ENCODE measurements around the gene CLDN2.

CLDN2 gene

GRCh38 chrX:106927023-106927422 is 6.8 kb downstream of the CLDN2 start:
- no peak for DNase-seq (ENCODE audit: low read depth)

- DNase-seq (ENCODE audit: low read depth): no peak
Observed at GRCh38 chrX:106927700-106928099, 7.5 kb downstream of the CLDN2 start.

- no peak for DNase-seq (ENCODE audit: low read depth)
Observed at GRCh38 chrX:106928227-106928626, 8.0 kb downstream of the CLDN2 start.

GRCh38 chrX:106931831-106932491 is 11.8 kb downstream of the CLDN2 start:
- DNase-seq (ENCODE audit: low read depth): no peak

- DNase-seq (ENCODE audit: low read depth): no peak
Observed at GRCh38 chrX:106932492-106932923, 12.3 kb downstream of the CLDN2 start.

- no peak for DNase-seq (ENCODE audit: low read depth)
Observed at GRCh38 chrX:106932960-106933537, 12.8 kb downstream of the CLDN2 start.

- DNase-seq (ENCODE audit: low read depth): no peak
Observed at GRCh38 chrX:106933538-106933961, 13.3 kb downstream of the CLDN2 start.

GRCh38 chrX:106935175-106935574 is 15.0 kb downstream of the CLDN2 start:
- no peak for DNase-seq (ENCODE audit: low read depth)

- DNase-seq (ENCODE audit: low read depth): no peak
Observed at GRCh38 chrX:106936246-106936645, 16.0 kb downstream of the CLDN2 start.

GRCh38 chrX:106939566-106939965 is 19.4 kb downstream of the CLDN2 start:
- DNase-seq (ENCODE audit: low read depth): no peak

GRCh38 chrX:106940068-106940467 is 19.9 kb downstream of the CLDN2 start:
- no peak for DNase-seq (ENCODE audit: low read depth)

GRCh38 chrX:106946464-106946863 is 26.3 kb downstream of the CLDN2 start:
- no peak for DNase-seq (ENCODE audit: low read depth)

GRCh38 chrX:106948641-106949040 is 28.4 kb downstream of the CLDN2 start:
- DNase-seq (ENCODE audit: low read depth): no peak

- no peak for DNase-seq (ENCODE audit: low read depth)
Observed at GRCh38 chrX:106949366-106949765, 29.2 kb downstream of the CLDN2 start.

- no peak for DNase-seq (ENCODE audit: low read depth)
Observed at GRCh38 chrX:106950381-106950780, 30.2 kb downstream of the CLDN2 start.

- no peak for DNase-seq (ENCODE audit: low read depth)
Observed at GRCh38 chrX:106951230-106951629, 31.0 kb downstream of the CLDN2 start.

GRCh38 chrX:106952089-106952488 is 31.9 kb downstream of the CLDN2 start:
- DNase-seq (ENCODE audit: low read depth): no peak

GRCh38 chrX:106952538-106952937 is 32.3 kb downstream of the CLDN2 start:
- no peak for DNase-seq (ENCODE audit: low read depth)

GRCh38 chrX:106952988-106953387 is 32.8 kb downstream of the CLDN2 start:
- no peak for DNase-seq (ENCODE audit: low read depth)

GRCh38 chrX:106954041-106954440 is 33.8 kb downstream of the CLDN2 start:
- DNase-seq (ENCODE audit: low read depth): no peak

- DNase-seq (ENCODE audit: low read depth): no peak
Observed at GRCh38 chrX:106955004-106955772, 35.0 kb downstream of the CLDN2 start.

- DNase-seq (ENCODE audit: low read depth): no peak
Observed at GRCh38 chrX:106957856-106958255, 37.7 kb downstream of the CLDN2 start.

- no peak for DNase-seq (ENCODE audit: low read depth)
Observed at GRCh38 chrX:106959901-106960300, 39.7 kb downstream of the CLDN2 start.
